Liver (tissue), 9 donors: ENCODE measurements around the gene KLC3. TPM values are rescaled to one million over a fixed set of nuclear protein-coding genes. Genes with fewer than 3 reads are reported as not detected.

ENCODE experiments used
- DNase-seq: peaks from one replicate; pipeline ENCODE4 v3.0.0-alpha.2; 2017; ENCODE audit warnings: low spot score
- H3K27ac ChIP-seq, 2 donors: one replicate each; pipeline ENCODE4 v1.7.0; 2013; ENCODE audit warnings: inconsistent platforms in 2 of 2, low read length in 2 of 2, control low read depth in 1 of 2, low read depth in 1 of 2, mild to moderate bottlenecking in 1 of 2
- H3K27me3 ChIP-seq, 4 donors: one replicate each; pipeline versions ENCODE4 v1.6.1 to v1.7.0; 2013; ENCODE audit warnings: low read length in 3 of 4, inconsistent platforms in 1 of 4, mild to moderate bottlenecking in 1 of 4, moderate library complexity in 1 of 4; ENCODE audit not compliant: control insufficient read depth in 4 of 4, insufficient read depth in 4 of 4
- H3K36me3 ChIP-seq, 4 donors: one replicate each; pipeline versions ENCODE4 v1.6.1 to v1.7.0; 2013; ENCODE audit warnings: low read length in 3 of 4, mild to moderate bottlenecking in 3 of 4, low read depth in 1 of 4, moderate library complexity in 1 of 4; ENCODE audit not compliant: control insufficient read depth in 4 of 4, insufficient read depth in 3 of 4
- H3K4me1 ChIP-seq, 4 donors: one replicate each; pipeline versions ENCODE4 v1.6.1 to v1.7.0; 2013; ENCODE audit warnings: low read length in 3 of 4, mild to moderate bottlenecking in 3 of 4, moderate library complexity in 1 of 4; ENCODE audit not compliant: control insufficient read depth in 4 of 4, insufficient read depth in 4 of 4
- H3K4me3 ChIP-seq, 3 donors: one replicate each; pipeline versions ENCODE4 v1.6.1 to v1.7.0; 2013; ENCODE audit warnings: low read length in 3 of 3, control low read depth in 1 of 3, low read depth in 1 of 3, mild to moderate bottlenecking in 1 of 3
- H3K9ac ChIP-seq, 2 donors: one replicate each; pipeline ENCODE4 v1.7.0; 2013; ENCODE audit warnings: low read length in 2 of 2, mild to moderate bottlenecking in 2 of 2, moderate library complexity in 2 of 2, control low read depth in 1 of 2, low read depth in 1 of 2
- H3K9me3 ChIP-seq, 4 donors: one replicate each; pipeline versions ENCODE4 v1.6.1 to v1.7.0; 2013; ENCODE audit warnings: low read length in 3 of 4; ENCODE audit not compliant: control insufficient read depth in 4 of 4
- ATF3 ChIP-seq: IDR thresholded peaks from 2 replicates; pipeline ENCODE4 v1.6.1; 2016; ENCODE audit warnings: antibody characterized with exemption
- EGR1 ChIP-seq, 2 donors: IDR thresholded peaks; 2 replicates each; pipeline ENCODE4 v1.6.1; 2016 to 2018; ENCODE audit warnings: antibody characterized with exemption in 2 of 2, low read depth in 2 of 2
- FOXA1 ChIP-seq: IDR thresholded peaks from 2 replicates; pipeline ENCODE4 v1.6.1; 2016; ENCODE audit warnings: antibody characterized with exemption
- FOXA2 ChIP-seq: IDR thresholded peaks from 2 replicates; pipeline ENCODE4 v1.6.1; 2016; ENCODE audit warnings: antibody characterized with exemption
- GABPA ChIP-seq, 2 donors: IDR thresholded peaks in 1 of 2; conservative IDR thresholded peaks in 1 of 2; 2 replicates each; pipeline ENCODE4 v1.6.1; 2016; ENCODE audit warnings: antibody characterized with exemption in 2 of 2, mild to moderate bottlenecking in 1 of 2, moderate library complexity in 1 of 2
- HNF4A ChIP-seq, 2 donors: conservative IDR thresholded peaks; 2 replicates each; pipeline ENCODE4 v1.6.1; 2016; ENCODE audit warnings: antibody characterized with exemption in 2 of 2, mild to moderate bottlenecking in 2 of 2
- JUND ChIP-seq, 2 donors: IDR thresholded peaks; 2 replicates each; pipeline ENCODE4 v1.6.1; 2016; ENCODE audit warnings: antibody characterized with exemption in 2 of 2
- NR2F2 ChIP-seq: IDR thresholded peaks from 2 replicates; pipeline ENCODE4 v1.6.1; 2016; ENCODE audit warnings: antibody characterized with exemption
- RAD21 ChIP-seq, 2 donors: IDR thresholded peaks; 2 replicates each; pipeline ENCODE4 v1.6.1; 2016; ENCODE audit warnings: antibody characterized with exemption in 2 of 2, mild to moderate bottlenecking in 2 of 2
- RXRA ChIP-seq, 2 donors: IDR thresholded peaks; 2 replicates each; pipeline ENCODE4 v1.6.1; 2017 to 2018; ENCODE audit warnings: antibody characterized with exemption in 2 of 2, mild to moderate bottlenecking in 1 of 2
- SP1 ChIP-seq: IDR thresholded peaks from 2 replicates; pipeline ENCODE4 v1.6.1; 2018; ENCODE audit warnings: antibody characterized with exemption, mild to moderate bottlenecking
- TAF1 ChIP-seq: conservative IDR thresholded peaks from 2 replicates; pipeline ENCODE4 v1.6.1; 2016; ENCODE audit warnings: antibody characterized with exemption, mild to moderate bottlenecking
- YY1 ChIP-seq: IDR thresholded peaks from 2 replicates; pipeline ENCODE4 v1.6.1; 2016; ENCODE audit warnings: antibody characterized with exemption, mild to moderate bottlenecking
- ZBTB33 ChIP-seq: IDR thresholded peaks from 2 replicates; pipeline ENCODE4 v1.6.1; 2016; ENCODE audit warnings: antibody characterized with exemption
- WGBS: extraction: QIAGEN DNeasy Blood & Tissue Kit; methylation state at CpG from one replicate; pipeline ENCODE4 v1.1.7; 2013; 5-methylcytosine and 5-hydroxymethylcytosine counted together
- polyA plus RNA-seq, 2 donors: library from polyadenylated mRNA; stranded (reverse) in 1 of 2; unstranded in 1 of 2; fragments of 200-250 nt in 1 of 2; fragments of >200 nt in 1 of 2; fragmentation: Nextera tagmentation in 1 of 2; extraction: Ambion mirVana in 1 of 2; gene quantifications; one replicate each; pipeline versions ENCODE4 v1.2.1 to v1.2.3, GENCODE V29; 2013 to 2015
- total RNA-seq, 2 donors: library from RNA; depleted of rRNA; stranded (reverse); fragments of >200 nt; gene quantifications; one replicate each; pipeline ENCODE4 v1.2.3, GENCODE V29; 2014
- TF ChIP-seq, protein P1 (sequence below): IDR thresholded peaks from 2 replicates; pipeline ENCODE4 v1.6.1; 2016; ENCODE audit warnings: antibody characterized with exemption, mild to moderate bottlenecking
- TF ChIP-seq, protein P2 (sequence below): fragments of 150-350 bp; IDR thresholded peaks from 2 replicates; pipeline ENCODE4 v1.5.1; 2017; ENCODE audit warnings: improper control_type of control experiment, low read depth, low read length; ENCODE audit not compliant: missing input control
- TF ChIP-seq, protein P3 (sequence below): IDR thresholded peaks from 2 replicates; pipeline ENCODE4 v1.6.1; 2016; ENCODE audit warnings: antibody characterized with exemption
- donor health status: healthy.
- donor health status: healthy.
- donor health status: healthy.
- donor health status: healthy.
- donor health status: healthy.

Gene KLC3
- total and polyA plus RNA-seq, 4 donors: 0.08 to 1.3 (median 0.08) TPM; not detected in 1

DNA sequence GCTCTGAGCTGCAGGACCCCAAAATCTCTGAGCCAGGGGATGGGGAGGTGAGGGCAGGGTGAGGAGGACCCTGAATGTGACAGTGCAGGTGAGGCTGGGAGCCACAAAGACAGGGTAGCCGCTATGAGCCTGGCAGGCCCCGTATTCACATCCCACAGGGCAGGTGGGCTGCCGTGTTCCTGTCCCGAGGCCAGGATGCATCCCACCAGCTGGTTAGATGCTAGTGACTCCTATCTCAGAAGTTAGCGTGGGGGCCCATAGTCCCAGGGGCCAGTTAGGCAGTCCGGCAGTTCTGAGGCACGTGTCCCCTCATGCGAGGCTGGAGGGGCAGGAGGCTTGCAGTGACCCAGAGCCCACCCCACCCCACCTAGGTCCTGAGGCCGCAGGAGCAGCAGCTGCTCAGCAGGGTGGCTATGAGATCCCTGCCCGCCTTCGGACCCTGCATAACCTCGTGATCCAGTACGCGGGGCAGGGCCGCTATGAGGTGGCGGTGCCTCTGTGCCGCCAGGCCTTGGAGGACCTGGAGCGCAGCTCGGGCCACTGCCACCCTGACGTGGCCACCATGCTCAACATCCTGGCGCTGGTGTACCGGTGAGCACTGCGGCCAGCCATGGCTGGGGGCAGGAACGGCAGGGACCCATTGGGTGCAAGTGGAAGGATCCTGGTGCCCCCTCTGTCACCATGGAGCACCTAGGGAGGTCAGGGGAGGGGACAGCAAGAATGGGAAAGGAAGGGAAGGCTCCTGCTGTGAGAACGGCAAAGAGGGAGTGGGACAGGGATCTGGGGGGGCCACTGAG, 7.2 kb downstream of the KLC3 start:
- TF ChIP-seq, protein P1, sequence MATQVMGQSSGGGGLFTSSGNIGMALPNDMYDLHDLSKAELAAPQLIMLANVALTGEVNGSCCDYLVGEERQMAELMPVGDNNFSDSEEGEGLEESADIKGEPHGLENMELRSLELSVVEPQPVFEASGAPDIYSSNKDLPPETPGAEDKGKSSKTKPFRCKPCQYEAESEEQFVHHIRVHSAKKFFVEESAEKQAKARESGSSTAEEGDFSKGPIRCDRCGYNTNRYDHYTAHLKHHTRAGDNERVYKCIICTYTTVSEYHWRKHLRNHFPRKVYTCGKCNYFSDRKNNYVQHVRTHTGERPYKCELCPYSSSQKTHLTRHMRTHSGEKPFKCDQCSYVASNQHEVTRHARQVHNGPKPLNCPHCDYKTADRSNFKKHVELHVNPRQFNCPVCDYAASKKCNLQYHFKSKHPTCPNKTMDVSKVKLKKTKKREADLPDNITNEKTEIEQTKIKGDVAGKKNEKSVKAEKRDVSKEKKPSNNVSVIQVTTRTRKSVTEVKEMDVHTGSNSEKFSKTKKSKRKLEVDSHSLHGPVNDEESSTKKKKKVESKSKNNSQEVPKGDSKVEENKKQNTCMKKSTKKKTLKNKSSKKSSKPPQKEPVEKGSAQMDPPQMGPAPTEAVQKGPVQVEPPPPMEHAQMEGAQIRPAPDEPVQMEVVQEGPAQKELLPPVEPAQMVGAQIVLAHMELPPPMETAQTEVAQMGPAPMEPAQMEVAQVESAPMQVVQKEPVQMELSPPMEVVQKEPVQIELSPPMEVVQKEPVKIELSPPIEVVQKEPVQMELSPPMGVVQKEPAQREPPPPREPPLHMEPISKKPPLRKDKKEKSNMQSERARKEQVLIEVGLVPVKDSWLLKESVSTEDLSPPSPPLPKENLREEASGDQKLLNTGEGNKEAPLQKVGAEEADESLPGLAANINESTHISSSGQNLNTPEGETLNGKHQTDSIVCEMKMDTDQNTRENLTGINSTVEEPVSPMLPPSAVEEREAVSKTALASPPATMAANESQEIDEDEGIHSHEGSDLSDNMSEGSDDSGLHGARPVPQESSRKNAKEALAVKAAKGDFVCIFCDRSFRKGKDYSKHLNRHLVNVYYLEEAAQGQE: no peak
- TF ChIP-seq FOXA1 (no peak), HNF4A (conservative IDR thresholded peaks at IDR 0.05) (no peak), TAF1 (no peak), JUND (IDR thresholded peaks at IDR 0.05) (no peak), ZBTB33 (no peak), RAD21 (IDR thresholded peaks at IDR 0.05) (no peak), RXRA (IDR thresholded peaks at IDR 0.05) (no peak), SP1 (no peak), GABPA (IDR thresholded peaks at IDR 0.05 in 1 of 2, conservative IDR thresholded peaks at IDR 0.05 in 1 of 2) (no peak), ATF3 (no peak), NR2F2 (no peak), FOXA2 (no peak), YY1 (no peak), EGR1 (IDR thresholded peaks at IDR 0.05; ENCODE audit: low read depth in 2 of 2) (no peak)
- TF ChIP-seq, protein P2, sequence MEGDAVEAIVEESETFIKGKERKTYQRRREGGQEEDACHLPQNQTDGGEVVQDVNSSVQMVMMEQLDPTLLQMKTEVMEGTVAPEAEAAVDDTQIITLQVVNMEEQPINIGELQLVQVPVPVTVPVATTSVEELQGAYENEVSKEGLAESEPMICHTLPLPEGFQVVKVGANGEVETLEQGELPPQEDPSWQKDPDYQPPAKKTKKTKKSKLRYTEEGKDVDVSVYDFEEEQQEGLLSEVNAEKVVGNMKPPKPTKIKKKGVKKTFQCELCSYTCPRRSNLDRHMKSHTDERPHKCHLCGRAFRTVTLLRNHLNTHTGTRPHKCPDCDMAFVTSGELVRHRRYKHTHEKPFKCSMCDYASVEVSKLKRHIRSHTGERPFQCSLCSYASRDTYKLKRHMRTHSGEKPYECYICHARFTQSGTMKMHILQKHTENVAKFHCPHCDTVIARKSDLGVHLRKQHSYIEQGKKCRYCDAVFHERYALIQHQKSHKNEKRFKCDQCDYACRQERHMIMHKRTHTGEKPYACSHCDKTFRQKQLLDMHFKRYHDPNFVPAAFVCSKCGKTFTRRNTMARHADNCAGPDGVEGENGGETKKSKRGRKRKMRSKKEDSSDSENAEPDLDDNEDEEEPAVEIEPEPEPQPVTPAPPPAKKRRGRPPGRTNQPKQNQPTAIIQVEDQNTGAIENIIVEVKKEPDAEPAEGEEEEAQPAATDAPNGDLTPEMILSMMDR: no peak
- TF ChIP-seq, protein P3, sequence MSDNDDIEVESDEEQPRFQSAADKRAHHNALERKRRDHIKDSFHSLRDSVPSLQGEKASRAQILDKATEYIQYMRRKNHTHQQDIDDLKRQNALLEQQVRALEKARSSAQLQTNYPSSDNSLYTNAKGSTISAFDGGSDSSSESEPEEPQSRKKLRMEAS: no peak
- DNase-seq: no peak
- H3K27ac ChIP-seq: no peak overlapping the region
- H3K27me3 ChIP-seq: no peaks in the 10 kb centered on the region
- H3K4me1 ChIP-seq: no peaks in the 10 kb centered on the region
- H3K9me3 ChIP-seq: no peaks in the 10 kb centered on the region
- H3K4me3 ChIP-seq: no peak overlapping the region
- 73% methylated on average over 25 of the region's 25 CpGs for WGBS
- no peak overlapping the region for H3K9ac ChIP-seq
- peaks cover 0 to 18% (median 2%) of the 10 kb centered on the region in 4 donors for H3K36me3 ChIP-seq
